ENCODE data around the gene COPRS.

The COPRS gene

GRCh38 chr17:31825961-31826691, 32.9 kb downstream of the COPRS start:
- Histone ChIP-seq H3K4me2 (ENCODE audit: low read depth, low read length, poor library complexity, severe bottlenecking) (no peak overlapping the region), H3K27me3 (ENCODE audit: insufficient read depth, low read length, poor library complexity, severe bottlenecking) (no peaks in the 10 kb centered on the region), H2AFZ (ENCODE audit: low read length) (no peak overlapping the region)

GRCh38 chr17:31824766-31825360, 34.2 kb downstream of the COPRS start:
- H3K4me1 ChIP-seq (ENCODE audit: insufficient read depth, low read length, poor library complexity, severe bottlenecking) = peaks cover 3% of the 10 kb centered on the region
- no peak for TF ChIP-seq EZH2phosphoT487 (IDR thresholded peaks at IDR 0.05; ENCODE audit: borderline replicate concordance)
- TF ChIP-seq, protein P1, sequence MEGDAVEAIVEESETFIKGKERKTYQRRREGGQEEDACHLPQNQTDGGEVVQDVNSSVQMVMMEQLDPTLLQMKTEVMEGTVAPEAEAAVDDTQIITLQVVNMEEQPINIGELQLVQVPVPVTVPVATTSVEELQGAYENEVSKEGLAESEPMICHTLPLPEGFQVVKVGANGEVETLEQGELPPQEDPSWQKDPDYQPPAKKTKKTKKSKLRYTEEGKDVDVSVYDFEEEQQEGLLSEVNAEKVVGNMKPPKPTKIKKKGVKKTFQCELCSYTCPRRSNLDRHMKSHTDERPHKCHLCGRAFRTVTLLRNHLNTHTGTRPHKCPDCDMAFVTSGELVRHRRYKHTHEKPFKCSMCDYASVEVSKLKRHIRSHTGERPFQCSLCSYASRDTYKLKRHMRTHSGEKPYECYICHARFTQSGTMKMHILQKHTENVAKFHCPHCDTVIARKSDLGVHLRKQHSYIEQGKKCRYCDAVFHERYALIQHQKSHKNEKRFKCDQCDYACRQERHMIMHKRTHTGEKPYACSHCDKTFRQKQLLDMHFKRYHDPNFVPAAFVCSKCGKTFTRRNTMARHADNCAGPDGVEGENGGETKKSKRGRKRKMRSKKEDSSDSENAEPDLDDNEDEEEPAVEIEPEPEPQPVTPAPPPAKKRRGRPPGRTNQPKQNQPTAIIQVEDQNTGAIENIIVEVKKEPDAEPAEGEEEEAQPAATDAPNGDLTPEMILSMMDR (conservative IDR thresholded peaks at IDR 0.05; ENCODE audit: low read length) = no peak
- H3F3A ChIP-seq (ENCODE audit: low read depth) = no peaks in the 10 kb centered on the region
- H2AFZ ChIP-seq (ENCODE audit: low read length) = no peak overlapping the region
- no peaks in the 10 kb centered on the region for H3K36me3 ChIP-seq (ENCODE audit: insufficient read depth, low read length)
- H3K27me3 ChIP-seq (ENCODE audit: insufficient read depth, low read length, poor library complexity, severe bottlenecking) = no peaks in the 10 kb centered on the region
- H3K9me3 ChIP-seq (ENCODE audit: insufficient read depth, low read depth, low read length) = no peaks in the 10 kb centered on the region
- no peak overlapping the region for H3K4me3 ChIP-seq (ENCODE audit: low read length, poor library complexity, severe bottlenecking)
- H3K9ac ChIP-seq (ENCODE audit: low read depth, low read length, poor library complexity, severe bottlenecking) = no peak overlapping the region
- no peaks in the 10 kb centered on the region for H4K20me1 ChIP-seq (ENCODE audit: insufficient read depth, low read length, poor library complexity, severe bottlenecking)
- H3K9me2 ChIP-seq (replicated peaks; ENCODE audit: low read depth, low read length) = no peaks in the 10 kb centered on the region
- H3K4me2 ChIP-seq (ENCODE audit: low read depth, low read length, poor library complexity, severe bottlenecking) = no peak overlapping the region
- no peaks in the 10 kb centered on the region for H3K79me2 ChIP-seq (ENCODE audit: insufficient read depth, low read length)

More at GRCh38 chr17:31825961-31826691, 32.9 kb downstream of the COPRS start:
- Histone ChIP-seq H3F3A (ENCODE audit: low read depth) (no peaks in the 10 kb centered on the region), H3K4me3 (ENCODE audit: low read length, poor library complexity, severe bottlenecking) (no peak overlapping the region), H3K9me2 (replicated peaks; ENCODE audit: low read depth, low read length) (no peaks in the 10 kb centered on the region), H3K9me3 (ENCODE audit: insufficient read depth, low read depth, low read length) (no peaks in the 10 kb centered on the region), H3K9ac (ENCODE audit: low read depth, low read length, poor library complexity, severe bottlenecking) (no peak overlapping the region), H4K20me1 (ENCODE audit: insufficient read depth, low read length, poor library complexity, severe bottlenecking) (no peaks in the 10 kb centered on the region), H3K79me2 (ENCODE audit: insufficient read depth, low read length) (no peaks in the 10 kb centered on the region), H3K36me3 (ENCODE audit: insufficient read depth, low read length) (no peaks in the 10 kb centered on the region), H3K4me1 (ENCODE audit: insufficient read depth, low read length, poor library complexity, severe bottlenecking) (peaks cover 5% of the 10 kb centered on the region)
- TF ChIP-seq, protein P1 (conservative IDR thresholded peaks at IDR 0.05; ENCODE audit: low read length) = no peak
- TF ChIP-seq EZH2phosphoT487 (IDR thresholded peaks at IDR 0.05; ENCODE audit: borderline replicate concordance) = no peak

DNA sequence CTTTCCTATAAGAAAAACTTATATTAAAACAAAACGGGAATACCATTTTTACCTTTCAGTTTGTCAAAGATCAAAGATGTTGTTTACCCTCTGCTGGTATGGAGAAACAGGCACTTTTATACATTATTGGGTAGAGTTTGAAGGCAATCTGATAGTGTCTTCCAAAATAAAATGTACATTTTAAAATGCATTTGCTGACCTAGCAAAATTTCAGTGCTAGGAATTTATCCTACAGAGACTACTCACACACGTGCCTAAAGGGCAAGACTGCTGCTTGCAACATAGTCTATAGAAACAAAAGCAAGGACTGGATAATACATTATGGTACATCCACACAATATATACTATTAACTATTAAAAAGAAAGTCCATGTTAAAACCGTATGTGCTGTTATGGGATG, 36.0 kb downstream of the COPRS start:
- Histone ChIP-seq H3K27me3 (ENCODE audit: insufficient read depth, low read length, poor library complexity, severe bottlenecking) (no peaks in the 10 kb centered on the region), H3K9ac (ENCODE audit: low read depth, low read length, poor library complexity, severe bottlenecking) (no peak overlapping the region), H3F3A (ENCODE audit: low read depth) (no peaks in the 10 kb centered on the region), H3K79me2 (ENCODE audit: insufficient read depth, low read length) (no peaks in the 10 kb centered on the region), H3K4me3 (ENCODE audit: low read length, poor library complexity, severe bottlenecking) (no peak overlapping the region), H3K4me2 (ENCODE audit: low read depth, low read length, poor library complexity, severe bottlenecking) (no peak overlapping the region), H3K36me3 (ENCODE audit: insufficient read depth, low read length) (no peaks in the 10 kb centered on the region), H2AFZ (ENCODE audit: low read length) (no peak overlapping the region), H3K9me3 (ENCODE audit: insufficient read depth, low read depth, low read length) (no peaks in the 10 kb centered on the region), H3K9me2 (replicated peaks; ENCODE audit: low read depth, low read length) (no peaks in the 10 kb centered on the region), H4K20me1 (ENCODE audit: insufficient read depth, low read length, poor library complexity, severe bottlenecking) (no peaks in the 10 kb centered on the region), H3K4me1 (ENCODE audit: insufficient read depth, low read length, poor library complexity, severe bottlenecking) (peaks cover 3% of the 10 kb centered on the region)
- TF ChIP-seq EZH2phosphoT487 (IDR thresholded peaks at IDR 0.05; ENCODE audit: borderline replicate concordance) = no peak
- TF ChIP-seq, protein P1 (conservative IDR thresholded peaks at IDR 0.05; ENCODE audit: low read length) = no peak
